Cortex of kidney (tissue), 1 donor: ENCODE measurements around the gene UROS.

Source experiments
- DNase-seq: peaks from one replicate; lab custom pipeline; 2025; lab: John Stamatoyannopoulos, UW

The UROS gene

GRCh38 chr10:125788156-125789034 lies 34.7 kb downstream of the UROS start:
- no peak for DNase-seq

GRCh38 chr10:125785791-125786190 lies 37.3 kb downstream of the UROS start:
- DNase-seq = no peak

- DNase-seq = no peak
Measured at GRCh38 chr10:125783957-125784356, 39.1 kb downstream of the UROS start.

GRCh38 chr10:125783408-125783807 lies 39.6 kb downstream of the UROS start:
- no peak for DNase-seq

GRCh38 chr10:125782616-125783015 lies 40.4 kb downstream of the UROS start:
- no peak for DNase-seq

GRCh38 chr10:125782054-125782453 lies 41.0 kb downstream of the UROS start:
- no peak for DNase-seq

- DNase-seq = no peak
Measured at GRCh38 chr10:125781374-125781773, 41.7 kb downstream of the UROS start.

- DNase-seq = no peak
Measured at GRCh38 chr10:125779403-125780327, 43.4 kb downstream of the UROS start.

- no peak for DNase-seq
Measured at GRCh38 chr10:125778556-125778955, 44.5 kb downstream of the UROS start.

GRCh38 chr10:125777806-125778205 lies 45.3 kb downstream of the UROS start:
- no peak for DNase-seq

- DNase-seq = no peak
Measured at GRCh38 chr10:125775491-125776106, 47.5 kb downstream of the UROS start, which contains the start of gene MMP21. Gene MMP21, minus strand, starts transcription at chr10:125775821. Its CDS starts 0 bp downstream, at chr10:125775821.

- no peak for DNase-seq
Measured at GRCh38 chr10:125774581-125775191, 48.4 kb downstream of the UROS start.

GRCh38 chr10:125773687-125774543 lies 49.1 kb downstream of the UROS start:
- DNase-seq = no peak

- no peak for DNase-seq
Measured at GRCh38 chr10:125772864-125773180, 50.2 kb downstream of the UROS start.

GRCh38 chr10:125772112-125772863 lies 50.8 kb downstream of the UROS start:
- no peak for DNase-seq

- DNase-seq = no peak
Measured at GRCh38 chr10:125770844-125771243, 52.2 kb downstream of the UROS start.

- DNase-seq = no peak
Measured at GRCh38 chr10:125769175-125769574, 53.9 kb downstream of the UROS start.

GRCh38 chr10:125768219-125768855 lies 54.7 kb downstream of the UROS start:
- no peak for DNase-seq

GRCh38 chr10:125766511-125766910 lies 56.5 kb downstream of the UROS start:
- no peak for DNase-seq

GRCh38 chr10:125765835-125766234 lies 57.2 kb downstream of the UROS start:
- no peak for DNase-seq
